T-helper 2 cell (primary cell): ENCODE data around the gene ABCB9.
"Not testable (repeated sequence)": the region's sequence is repeated elsewhere in the genome, so short reads cannot be mapped to it uniquely, and the experiment has no call there.

ENCODE experiments used
- DNase-seq, 5 experiments: peaks; one replicate each; pipeline versions ENCODE4 v3.0.0 to v3.0.0-alpha.2; 2012 to 2022
- total RNA-seq, 2 donors: gene quantifications; one replicate each; lab custom pipeline; 2026; lab: John Stamatoyannopoulos, UW

Gene ABCB9
- total RNA-seq = 6.9 to 8.1 reads per million in 2 donors

- peak; percentile 81 to 97 (median 92) for DNase-seq
Measured at GRCh38 chr12:122965851-122966742, at the start of gene ABCB9. TSS of gene ABCB9 (minus strand) at chr12:122966463. CDS start at chr12:122960235, 6,228 bp downstream.

GRCh38 chr12:123014473-123014872 lies 48.2 kb upstream of the ABCB9 start:
- DNase-seq = not testable (repeated sequence)

GRCh38 chr12:123013185-123014095 lies 47.2 kb upstream of the ABCB9 start:
- no peak for DNase-seq

- no peak for DNase-seq
Measured at GRCh38 chr12:123011701-123012100, 45.4 kb upstream of the ABCB9 start.

- no peak for DNase-seq
Measured at GRCh38 chr12:123010681-123011080, 44.4 kb upstream of the ABCB9 start.

GRCh38 chr12:123010110-123010509 lies 43.8 kb upstream of the ABCB9 start:
- no peak for DNase-seq

GRCh38 chr12:123006977-123007376 lies 40.7 kb upstream of the ABCB9 start:
- DNase-seq = no peak

GRCh38 chr12:123005081-123005626 lies 38.9 kb upstream of the ABCB9 start:
- no peak for DNase-seq

GRCh38 chr12:123004287-123004686 lies 38.0 kb upstream of the ABCB9 start:
- DNase-seq = no peak

GRCh38 chr12:123003257-123003656 lies 37.0 kb upstream of the ABCB9 start:
- no peak for DNase-seq

- DNase-seq = no peak
Measured at GRCh38 chr12:123001464-123001863, 35.2 kb upstream of the ABCB9 start.

- no peak for DNase-seq
Measured at GRCh38 chr12:123000578-123000977, 34.3 kb upstream of the ABCB9 start.

- no peak for DNase-seq
Measured at GRCh38 chr12:122999986-123000420, 33.7 kb upstream of the ABCB9 start.

- DNase-seq = no peak
Measured at GRCh38 chr12:122999196-122999946, 33.1 kb upstream of the ABCB9 start.

GRCh38 chr12:122998316-122998715 lies 32.1 kb upstream of the ABCB9 start:
- no peak for DNase-seq

- DNase-seq = no peak
Measured at GRCh38 chr12:122997343-122998250, 31.3 kb upstream of the ABCB9 start.

GRCh38 chr12:122996621-122997342 lies 30.5 kb upstream of the ABCB9 start:
- no peak for DNase-seq

GRCh38 chr12:122996188-122996601 lies 29.9 kb upstream of the ABCB9 start:
- DNase-seq = no peak

- no peak for DNase-seq
Measured at GRCh38 chr12:122995503-122996187, 29.4 kb upstream of the ABCB9 start.
